OCI-LY1 (cell line): Measurements from ENCODE around the gene OSBPL1A.

Experiments
- EZH2 ChIP-seq: fragments of 200-600 bp; sonication (generic), shearing (Covaris generic); IDR thresholded peaks from 2 replicates; pipeline ENCODE4 v1.8.0; 2017; ENCODE audit warnings: borderline replicate concordance, mixed run types, mild to moderate bottlenecking, antibody characterized with exemption, low read length, moderate library complexity, mixed read lengths
- TF ChIP-seq, protein P1 (sequence below): fragments of 200-600 bp; sonication (generic), shearing (Covaris generic); IDR thresholded peaks from 2 replicates; pipeline ENCODE4 v1.5.1; 2017; ENCODE audit warnings: mild to moderate bottlenecking, antibody characterized with exemption, low read length, moderate library complexity, mixed read lengths

DNA sequence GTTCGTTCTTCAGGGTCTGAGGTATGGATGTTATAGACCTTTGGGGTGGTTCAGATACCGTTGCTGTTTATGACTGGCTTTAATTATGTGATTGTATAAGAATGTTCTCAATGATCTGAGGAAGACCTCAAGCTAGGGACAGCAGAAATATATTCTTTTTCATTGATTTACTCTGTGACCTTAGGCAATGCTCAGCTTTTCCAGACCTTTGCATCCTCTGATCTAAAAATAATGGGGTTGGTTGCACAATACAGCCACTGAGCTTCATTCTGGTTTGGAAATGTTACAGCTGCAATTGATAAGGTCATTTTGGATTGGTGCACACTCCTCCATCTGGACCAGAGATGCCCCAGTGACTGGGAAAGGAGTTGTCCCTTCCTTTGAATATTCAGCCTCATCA, 276.0 kb downstream of the OSBPL1A start:
- TF ChIP-seq, protein P1, sequence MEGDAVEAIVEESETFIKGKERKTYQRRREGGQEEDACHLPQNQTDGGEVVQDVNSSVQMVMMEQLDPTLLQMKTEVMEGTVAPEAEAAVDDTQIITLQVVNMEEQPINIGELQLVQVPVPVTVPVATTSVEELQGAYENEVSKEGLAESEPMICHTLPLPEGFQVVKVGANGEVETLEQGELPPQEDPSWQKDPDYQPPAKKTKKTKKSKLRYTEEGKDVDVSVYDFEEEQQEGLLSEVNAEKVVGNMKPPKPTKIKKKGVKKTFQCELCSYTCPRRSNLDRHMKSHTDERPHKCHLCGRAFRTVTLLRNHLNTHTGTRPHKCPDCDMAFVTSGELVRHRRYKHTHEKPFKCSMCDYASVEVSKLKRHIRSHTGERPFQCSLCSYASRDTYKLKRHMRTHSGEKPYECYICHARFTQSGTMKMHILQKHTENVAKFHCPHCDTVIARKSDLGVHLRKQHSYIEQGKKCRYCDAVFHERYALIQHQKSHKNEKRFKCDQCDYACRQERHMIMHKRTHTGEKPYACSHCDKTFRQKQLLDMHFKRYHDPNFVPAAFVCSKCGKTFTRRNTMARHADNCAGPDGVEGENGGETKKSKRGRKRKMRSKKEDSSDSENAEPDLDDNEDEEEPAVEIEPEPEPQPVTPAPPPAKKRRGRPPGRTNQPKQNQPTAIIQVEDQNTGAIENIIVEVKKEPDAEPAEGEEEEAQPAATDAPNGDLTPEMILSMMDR: no peak
- no peak for TF ChIP-seq EZH2
